PFSK-1 (cell line): ENCODE measurements around the gene PPP2R2D.

Source experiments
- FOXP2 ChIP-seq: optimal IDR thresholded peaks from 2 replicates; pipeline ENCODE3; 2011; ENCODE audit warnings: borderline replicate concordance, control low read depth, inconsistent platforms; ENCODE audit not compliant: insufficient read depth; ENCODE audit errors: extremely low read length, extremely low read depth
- POLR2AphosphoS5 ChIP-seq: IDR thresholded peaks from 2 replicates; pipeline ENCODE4 v1.6.1; 2012; ENCODE audit warnings: low read depth, mild to moderate bottlenecking, control low read depth, low read length, moderate library complexity
- REST ChIP-seq, 2 experiments: IDR thresholded peaks; 2 replicates each; pipeline versions ENCODE4 v1.6.1 to v1.8.0; 2011 to 2012; ENCODE audit warnings: low read depth in 2 of 2, low read length in 2 of 2, control low read depth in 1 of 2, inconsistent platforms in 1 of 2, mild to moderate bottlenecking in 1 of 2, moderate library complexity in 1 of 2; ENCODE audit not compliant: insufficient read depth in 1 of 2
- SIN3A ChIP-seq: IDR thresholded peaks from 2 replicates; pipeline ENCODE4 v1.6.1; 2012; ENCODE audit warnings: mild to moderate bottlenecking, low read length, moderate library complexity, borderline replicate concordance; ENCODE audit not compliant: insufficient read depth
- TAF1 ChIP-seq: IDR thresholded peaks from 2 replicates; pipeline ENCODE4 v1.6.1; 2012; ENCODE audit warnings: low read length, control low read depth, borderline replicate concordance; ENCODE audit not compliant: insufficient read depth

PPP2R2D gene

GRCh38 chr10:131905603-131906268, 4.9 kb downstream of the PPP2R2D start:
- TF ChIP-seq TAF1 (no peak), FOXP2 (no peak), POLR2AphosphoS5 (no peak), SIN3A (no peak), REST (IDR thresholded peaks at IDR 0.05; ENCODE audit: insufficient read depth in 1 of 2, low read depth in 2 of 2, low read length in 2 of 2) (no peak)

GRCh38 chr10:131906269-131906639, 5.4 kb downstream of the PPP2R2D start:
- TF ChIP-seq POLR2AphosphoS5 = no peak
- TF ChIP-seq TAF1 = no peak
- TF ChIP-seq SIN3A = no peak
- TF ChIP-seq REST (IDR thresholded peaks at IDR 0.05; ENCODE audit: insufficient read depth in 1 of 2, low read depth in 2 of 2, low read length in 2 of 2) = no peak
- no peak for TF ChIP-seq FOXP2

GRCh38 chr10:131907679-131908078, 6.9 kb downstream of the PPP2R2D start:
- no peak for TF ChIP-seq SIN3A
- TF ChIP-seq TAF1 = no peak
- TF ChIP-seq FOXP2 = no peak
- no peak for TF ChIP-seq POLR2AphosphoS5
- TF ChIP-seq REST (IDR thresholded peaks at IDR 0.05; ENCODE audit: insufficient read depth in 1 of 2, low read depth in 2 of 2, low read length in 2 of 2) = no peak

- TF ChIP-seq REST (IDR thresholded peaks at IDR 0.05; ENCODE audit: insufficient read depth in 1 of 2, low read depth in 2 of 2, low read length in 2 of 2) (no peak), POLR2AphosphoS5 (no peak), TAF1 (no peak), FOXP2 (no peak)
These were observed 7.3 kb downstream of the PPP2R2D start for GRCh38 chr10:131908151-131908550.
